NCI-H1436 (cell line): ENCODE data around the gene FHIT.

Experiments
- DNase-seq: peaks from one replicate; lab custom pipeline; 2025; lab: John Stamatoyannopoulos, UW

Gene FHIT

DNA sequence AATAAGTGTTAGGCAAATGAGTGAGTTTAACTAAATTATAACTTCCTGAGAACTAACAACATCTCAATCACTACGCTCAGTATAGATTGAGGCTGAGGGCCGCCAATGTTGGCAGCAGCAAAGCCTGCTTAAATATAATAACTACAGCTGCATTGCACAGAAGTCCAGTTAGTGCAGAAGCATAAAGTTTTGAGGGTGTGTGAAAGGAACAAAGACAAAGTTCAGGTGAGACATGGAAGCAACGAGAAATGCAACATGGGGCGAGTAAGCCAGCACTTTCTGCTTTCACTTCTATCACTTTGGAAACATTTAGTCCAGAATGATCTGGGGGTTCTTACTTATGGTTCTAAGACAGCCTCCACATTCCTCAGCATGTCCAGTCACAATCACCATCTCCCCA is 1149.1 kb downstream of the FHIT start:
- no peak for DNase-seq

DNA sequence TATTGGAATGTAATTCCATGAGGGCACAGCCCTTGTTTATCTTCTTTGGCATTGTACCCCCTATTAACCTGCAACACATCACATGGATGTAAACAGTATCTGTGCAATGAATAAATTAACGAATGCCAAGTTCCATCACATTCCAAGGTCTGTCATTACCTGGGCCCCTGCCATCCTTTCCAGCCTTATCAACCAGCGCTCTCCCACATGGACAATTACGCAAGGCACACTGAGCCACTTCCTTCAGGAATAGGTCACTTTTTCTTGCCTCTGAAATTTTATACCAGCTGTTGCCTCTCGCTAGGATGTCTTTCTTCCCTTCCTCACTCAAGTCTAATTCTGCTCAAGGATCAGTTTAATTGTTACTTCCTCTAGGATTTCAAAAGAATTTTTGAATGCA is 1149.6 kb downstream of the FHIT start:
- DNase-seq, result no peak

DNA sequence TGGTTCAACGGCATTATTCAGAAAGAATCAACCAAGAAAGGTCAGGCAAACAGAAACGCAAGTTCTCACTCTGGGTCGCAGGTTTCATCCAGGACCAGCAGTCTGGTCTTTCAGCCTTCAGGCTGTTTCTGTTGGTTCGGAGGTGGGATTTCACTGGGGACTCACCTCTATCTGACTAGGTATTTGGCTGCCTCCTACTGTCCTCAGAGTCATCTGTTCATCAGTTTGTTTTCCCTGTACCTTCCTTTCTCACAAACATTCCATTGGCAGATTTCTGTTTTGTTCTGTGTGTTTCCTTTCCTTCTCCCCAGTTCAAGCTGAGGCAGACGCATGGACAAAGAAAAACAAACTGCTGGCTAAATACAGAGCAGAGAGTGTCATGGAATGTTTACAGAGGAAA is 1154.8 kb downstream of the FHIT start:
- DNase-seq, result no peak

DNA sequence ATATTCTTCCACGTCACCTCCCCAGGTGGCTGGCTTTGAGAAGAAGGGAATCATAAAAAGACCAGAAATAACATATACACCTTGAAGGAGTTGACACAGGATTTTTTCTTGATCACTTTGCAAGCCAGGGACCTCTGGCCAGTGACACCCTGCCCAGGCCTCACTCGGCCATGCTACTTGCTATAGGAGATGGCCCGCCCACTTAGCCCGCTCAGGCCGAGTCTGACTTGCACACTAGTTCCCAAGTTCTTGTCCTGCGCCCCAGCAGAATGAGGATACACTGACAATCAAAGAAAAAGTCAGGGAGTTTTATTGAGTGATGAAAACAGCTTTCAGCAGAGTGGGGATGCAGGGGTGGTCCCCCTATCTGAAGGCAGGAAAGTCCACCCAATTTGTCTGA is 1155.3 kb downstream of the FHIT start:
- no peak for DNase-seq

DNA sequence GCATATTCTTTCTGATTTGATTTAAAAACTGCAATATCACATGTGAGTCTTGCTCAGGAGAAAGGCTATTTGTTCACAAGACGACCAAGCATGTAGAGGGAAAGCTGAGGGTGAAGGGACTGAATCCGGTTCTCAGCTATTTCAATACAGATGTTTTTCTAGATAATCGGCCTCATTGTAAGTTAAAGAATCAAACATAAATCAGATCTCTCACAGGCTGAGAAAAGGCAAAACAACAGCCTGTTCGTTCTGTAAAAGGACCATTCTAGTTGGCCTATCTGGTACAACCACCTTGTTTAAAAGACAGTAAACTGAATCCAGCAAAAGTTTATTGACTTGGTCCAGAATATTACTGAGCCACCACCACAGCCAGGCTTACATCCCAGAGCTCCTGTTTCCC is 1155.7 kb downstream of the FHIT start:
- no peak for DNase-seq

DNA sequence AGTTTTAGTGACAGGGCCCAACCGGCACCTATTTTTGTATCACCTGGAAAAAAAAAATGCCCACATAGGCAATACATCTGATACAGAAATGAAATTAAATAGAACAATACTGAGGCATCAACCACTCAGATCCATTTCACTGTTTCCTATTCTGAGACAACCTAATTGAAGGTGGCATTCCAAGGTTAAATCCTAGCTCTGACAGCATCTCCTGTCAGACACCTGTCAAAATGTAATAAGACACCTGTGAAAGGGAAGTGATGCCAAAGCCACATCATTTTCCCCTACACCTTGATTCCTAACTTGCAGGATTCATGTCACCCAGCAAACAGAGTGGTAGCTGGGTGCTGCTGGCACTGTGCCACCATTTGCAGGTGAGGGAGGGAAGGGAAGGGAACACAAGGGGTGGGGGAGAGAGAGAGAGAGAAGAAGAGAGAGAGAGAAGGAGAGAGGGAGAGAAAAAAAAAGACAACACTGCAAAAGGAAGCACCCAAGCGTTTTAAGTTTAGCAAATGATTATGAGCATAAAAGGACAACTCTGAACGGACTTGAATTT is 1156.8 kb downstream of the FHIT start:
- DNase-seq, result peak; percentile 18

DNA sequence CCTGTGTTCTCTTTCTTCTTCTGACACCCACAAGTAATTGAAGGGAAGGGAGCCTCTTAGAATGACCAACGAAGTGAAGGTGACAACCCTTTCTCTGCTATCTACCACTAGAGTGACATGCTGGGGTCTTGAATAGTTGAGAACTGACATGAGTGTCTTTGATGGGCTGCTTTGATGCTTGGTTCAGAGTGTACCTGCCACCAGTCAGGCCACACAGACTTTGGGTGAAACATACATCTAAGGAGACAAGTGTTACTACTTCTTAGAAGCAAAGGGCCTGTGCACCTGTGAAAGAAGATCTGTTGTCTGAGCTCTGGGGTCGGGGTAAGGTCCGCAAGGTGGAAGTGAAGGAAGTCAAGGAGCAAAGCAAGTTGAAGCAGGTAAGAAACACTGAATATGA is 1160.7 kb downstream of the FHIT start:
- no peak for DNase-seq

DNA sequence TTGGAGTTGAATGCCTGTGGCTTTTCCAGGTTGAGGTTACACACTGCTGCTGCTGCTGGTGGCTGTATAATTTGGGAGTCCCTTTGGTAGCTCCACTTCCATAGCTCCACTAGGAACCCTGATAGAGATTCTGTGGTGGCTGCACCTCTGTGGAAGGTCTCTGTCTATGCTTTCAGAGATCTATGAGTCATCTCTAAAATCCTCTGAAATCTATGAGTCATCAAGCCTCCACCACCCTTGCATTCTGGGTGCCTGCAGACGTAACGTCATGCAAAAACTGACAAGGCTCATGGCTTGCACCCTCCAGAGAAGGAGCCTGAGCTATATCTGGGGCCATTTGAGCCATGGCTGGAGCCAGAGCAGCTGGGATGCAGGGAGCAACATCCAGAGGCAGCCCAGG is 1164.4 kb downstream of the FHIT start:
- DNase-seq, result no peak

DNA sequence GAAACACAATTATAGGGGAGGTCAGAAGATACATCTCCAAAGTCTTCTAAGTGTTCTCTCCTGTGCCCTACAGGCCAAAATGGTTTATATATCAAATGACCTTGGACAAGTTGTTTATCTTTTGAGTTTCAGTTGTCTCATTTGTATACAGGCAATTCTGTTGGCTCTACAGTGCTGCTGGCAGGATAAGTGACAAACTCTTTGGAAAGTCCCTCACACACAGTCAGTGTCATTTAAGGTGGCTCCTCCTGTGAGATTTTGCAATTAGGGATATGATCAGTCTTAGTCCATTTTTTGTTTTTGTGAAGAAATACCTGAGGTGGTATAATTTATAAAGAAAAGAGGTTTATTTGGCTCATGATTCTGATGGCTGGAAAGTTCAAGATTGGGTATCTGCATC is 1165.6 kb downstream of the FHIT start:
- no peak for DNase-seq

DNA sequence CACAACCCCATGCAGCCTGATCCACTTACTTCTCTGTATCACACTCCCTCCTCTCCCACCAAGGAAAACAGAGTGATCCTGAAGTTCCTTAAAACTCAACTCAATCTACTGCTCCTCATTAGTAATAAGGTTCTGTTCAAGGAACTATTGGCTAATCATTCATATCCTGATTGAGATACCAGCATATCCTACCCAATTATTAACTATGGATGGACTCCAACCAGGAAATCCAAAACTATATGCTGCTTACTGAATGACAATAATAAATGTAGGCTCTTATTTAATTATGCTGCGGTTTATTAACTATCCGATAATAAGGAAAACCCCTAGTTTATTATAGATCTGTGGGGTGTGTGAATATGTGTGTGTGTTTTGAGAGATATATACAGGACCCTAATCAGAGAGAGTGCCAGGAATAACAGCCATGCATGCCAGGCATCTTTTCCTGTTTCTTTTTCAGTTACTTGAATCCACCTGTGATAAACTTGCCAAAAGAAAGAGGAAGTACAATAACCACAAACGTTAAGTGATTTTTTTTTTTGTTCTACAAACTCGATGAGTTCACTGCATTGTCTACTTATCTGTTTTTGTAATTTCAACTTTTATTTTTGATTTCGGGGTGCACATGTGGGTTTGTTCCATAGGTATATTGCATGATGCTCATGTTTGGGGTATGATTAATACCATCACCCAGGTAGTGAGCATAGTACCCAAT is 1169.7 kb downstream of the FHIT start:
- no peak for DNase-seq

DNA sequence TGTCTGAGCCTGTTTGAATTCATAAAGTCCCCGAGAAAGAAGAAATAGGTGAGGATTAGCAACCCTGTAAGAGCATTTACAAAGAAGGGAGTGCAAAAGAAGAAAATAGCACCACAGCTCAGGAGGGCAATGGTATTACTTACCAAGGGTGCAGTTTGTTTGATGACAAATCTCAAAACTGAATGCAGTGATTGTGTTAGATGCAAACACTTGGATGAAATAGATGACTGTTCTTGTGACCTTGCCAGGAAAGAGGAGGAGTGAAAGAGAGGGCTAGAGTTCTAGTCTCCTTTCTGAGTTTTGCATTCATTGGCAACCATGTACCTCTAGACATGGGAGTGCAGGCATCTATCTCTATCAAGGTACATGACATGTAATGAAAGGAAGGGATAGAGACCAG is 1170.6 kb downstream of the FHIT start:
- DNase-seq, result no peak

DNA sequence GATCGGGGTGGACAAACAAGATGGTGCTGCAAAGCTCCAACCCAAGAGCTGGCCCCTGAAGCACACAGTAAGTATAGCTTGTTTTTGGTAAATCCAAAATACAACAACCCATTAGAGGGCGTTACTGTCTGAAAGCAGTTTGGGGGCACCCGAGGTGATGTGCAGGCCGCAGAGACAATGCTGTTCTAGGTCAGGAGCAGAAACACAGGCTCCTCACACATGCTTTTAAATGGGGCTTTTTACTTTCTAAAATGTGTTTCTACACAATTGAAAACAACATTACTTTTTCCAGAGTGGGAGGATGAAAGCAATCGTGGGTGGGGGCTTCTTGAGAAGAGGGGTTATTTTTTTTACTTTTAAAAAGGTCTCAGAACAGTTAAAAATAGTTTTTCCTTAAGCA is 1172.2 kb downstream of the FHIT start:
- DNase-seq, result no peak

DNA sequence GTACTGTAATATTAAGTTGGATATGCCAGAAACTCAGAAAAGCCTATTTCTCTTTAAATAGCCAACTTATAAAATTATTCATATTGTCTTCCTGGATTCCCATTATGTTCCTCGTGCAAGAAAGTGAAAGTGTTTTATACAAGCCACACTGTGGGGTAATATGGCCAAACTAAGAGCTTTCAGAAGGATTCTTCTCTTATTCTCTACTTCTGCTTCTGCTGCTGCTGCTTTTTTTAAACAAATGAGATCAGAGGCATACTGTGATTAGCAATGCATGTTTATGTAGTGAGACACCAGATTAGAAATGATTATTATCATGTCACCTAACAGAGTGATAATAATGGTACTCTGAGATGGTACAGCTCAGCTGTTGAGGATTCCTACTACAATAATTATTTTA is 1174.9 kb downstream of the FHIT start:
- no peak for DNase-seq

DNA sequence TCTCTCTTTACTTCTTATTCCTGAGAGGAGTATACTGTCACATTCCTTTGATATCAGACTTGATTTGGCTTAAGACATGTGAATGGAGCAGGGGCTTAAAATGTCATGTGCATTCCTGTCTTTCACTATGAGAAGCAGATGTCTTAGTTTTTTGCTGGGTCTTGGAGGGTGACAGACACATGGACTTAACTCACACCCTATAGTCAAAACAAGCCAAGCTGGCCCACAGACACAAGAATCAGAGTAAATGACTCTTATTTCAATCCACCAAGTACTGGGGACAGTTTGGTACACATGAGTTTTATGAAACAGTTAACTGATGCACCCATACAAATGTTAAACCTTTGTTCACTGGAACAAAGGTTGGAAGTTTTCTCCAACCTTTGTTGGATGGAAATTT is 1177.3 kb downstream of the FHIT start:
- DNase-seq, result no peak

DNA sequence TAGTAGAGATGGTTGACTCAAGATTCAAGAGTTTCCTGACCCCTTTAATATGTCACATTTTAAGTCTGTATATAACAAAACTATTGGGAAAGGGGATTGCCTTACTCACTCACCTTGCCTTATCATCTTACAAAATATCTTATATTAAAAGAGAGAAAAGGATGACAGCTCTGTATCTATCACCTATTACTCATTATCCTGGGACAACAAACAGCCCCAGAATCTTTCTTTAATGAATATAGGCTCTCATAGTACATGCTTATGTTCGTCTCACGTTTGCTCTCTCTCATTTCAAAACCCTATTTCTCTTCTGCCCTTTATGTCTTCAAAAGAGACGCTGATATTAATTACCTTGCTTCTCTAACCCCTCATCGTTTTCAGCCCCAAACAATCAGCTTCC is 1178.0 kb downstream of the FHIT start:
- no peak for DNase-seq

DNA sequence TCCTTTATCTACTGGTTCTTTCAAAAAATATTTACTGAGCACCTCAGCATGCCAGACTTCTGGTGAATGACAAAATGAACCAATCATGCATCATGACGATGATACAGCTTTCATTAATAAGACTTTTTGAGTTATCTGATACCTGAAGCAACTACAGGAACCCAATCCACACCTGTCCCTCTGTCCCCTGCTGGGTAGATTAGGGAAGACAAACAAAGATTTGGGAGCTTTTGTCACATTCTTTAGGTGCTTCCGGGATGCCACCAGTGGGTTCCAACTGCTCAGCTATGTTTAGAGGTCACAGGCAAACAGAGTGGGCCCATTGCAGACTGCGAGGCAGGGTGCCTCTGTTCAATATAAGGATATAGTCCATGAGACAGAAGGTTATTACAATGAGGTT is 1180.9 kb downstream of the FHIT start:
- no peak for DNase-seq

DNA sequence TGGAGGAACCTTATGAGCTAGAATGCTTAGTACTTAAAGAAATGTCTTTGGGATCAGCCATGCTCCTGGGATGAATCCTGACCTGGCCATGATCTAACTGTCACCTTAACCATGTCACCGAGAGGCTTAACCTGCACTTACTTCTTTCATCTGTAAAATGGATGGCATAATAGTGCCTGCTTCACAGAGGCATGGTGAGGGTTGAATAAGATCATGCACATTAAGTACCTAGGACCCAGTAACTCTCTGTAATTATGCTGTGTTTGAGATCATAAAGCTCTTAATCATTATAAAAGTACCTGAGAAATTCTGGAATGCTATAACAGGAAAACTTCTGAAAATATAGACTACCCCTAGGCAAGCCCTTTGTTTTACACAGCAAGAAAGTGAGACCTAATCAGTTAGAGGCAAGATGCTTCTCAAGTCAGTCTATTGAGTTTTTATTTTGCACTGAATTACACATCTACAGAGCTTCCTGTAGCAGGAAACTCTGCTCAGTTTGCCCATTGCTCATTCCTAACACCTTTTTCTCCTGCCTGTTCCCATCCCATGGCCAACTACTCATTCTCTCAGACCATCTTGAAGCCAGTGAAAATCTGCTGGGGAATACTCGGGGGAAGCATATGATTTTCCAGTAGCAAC is 1185.9 kb downstream of the FHIT start:
- DNase-seq, result no peak

DNA sequence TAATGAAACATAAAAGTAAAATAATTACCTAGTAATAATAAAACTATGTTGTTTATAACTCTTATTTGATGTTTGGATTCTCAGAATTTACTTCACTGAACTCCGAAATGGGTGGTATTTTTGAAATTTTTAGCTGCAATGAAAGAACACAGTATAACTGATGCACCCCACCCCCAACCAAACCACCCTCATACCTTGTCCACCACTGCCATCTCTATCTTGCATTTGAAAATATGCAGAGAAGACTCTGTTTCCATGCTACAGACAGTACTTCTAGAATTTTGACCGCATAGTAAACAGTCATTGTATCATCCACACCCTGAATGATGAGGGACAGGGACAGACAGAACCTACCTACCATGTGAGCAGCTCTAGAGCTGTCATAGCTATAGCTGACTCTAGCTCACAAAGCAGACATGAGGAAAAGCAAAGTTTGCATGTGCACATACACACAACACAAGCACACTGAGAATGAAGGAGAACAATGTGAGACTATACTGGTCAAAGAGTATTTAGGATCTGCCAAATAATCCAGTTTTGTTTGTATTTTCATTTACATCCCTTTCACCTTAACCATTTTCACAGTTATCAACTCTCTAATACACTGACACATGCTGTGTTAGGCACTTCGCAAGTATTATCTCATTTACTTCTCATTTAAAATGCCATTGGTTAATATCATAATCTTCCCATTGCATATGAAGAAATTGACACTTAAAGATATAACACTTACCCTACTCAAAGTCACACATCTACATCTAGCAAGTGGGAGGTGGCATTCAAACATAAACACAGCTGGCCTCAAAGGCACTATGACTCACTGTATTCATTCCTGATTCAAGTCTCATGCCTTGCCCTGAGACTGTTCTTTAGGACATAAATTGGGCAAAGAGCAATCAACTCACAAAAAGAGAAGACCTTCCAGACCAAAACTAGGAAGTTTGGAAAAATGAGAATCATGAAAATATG is 1186.8 kb downstream of the FHIT start:
- no peak for DNase-seq

DNA sequence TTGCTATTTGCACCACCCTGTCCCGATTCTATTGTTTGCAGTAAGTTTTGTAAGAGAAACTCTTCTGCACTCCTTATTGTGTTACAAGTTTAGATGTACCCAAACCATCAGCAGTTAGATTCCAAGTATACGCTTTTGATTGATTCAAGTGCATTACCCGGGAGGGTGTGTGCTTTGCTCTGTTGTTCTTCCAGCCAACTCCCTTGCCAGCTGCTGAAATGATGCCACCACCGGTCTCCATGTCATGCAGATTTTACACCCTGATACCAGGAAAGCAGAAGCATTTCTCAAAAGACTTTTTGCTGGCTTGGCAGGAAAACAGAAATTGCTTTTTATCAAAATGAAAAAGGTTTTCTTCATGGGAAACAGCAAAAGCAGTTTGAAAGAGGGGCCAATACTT is 1194.8 kb downstream of the FHIT start:
- no peak for DNase-seq

DNA sequence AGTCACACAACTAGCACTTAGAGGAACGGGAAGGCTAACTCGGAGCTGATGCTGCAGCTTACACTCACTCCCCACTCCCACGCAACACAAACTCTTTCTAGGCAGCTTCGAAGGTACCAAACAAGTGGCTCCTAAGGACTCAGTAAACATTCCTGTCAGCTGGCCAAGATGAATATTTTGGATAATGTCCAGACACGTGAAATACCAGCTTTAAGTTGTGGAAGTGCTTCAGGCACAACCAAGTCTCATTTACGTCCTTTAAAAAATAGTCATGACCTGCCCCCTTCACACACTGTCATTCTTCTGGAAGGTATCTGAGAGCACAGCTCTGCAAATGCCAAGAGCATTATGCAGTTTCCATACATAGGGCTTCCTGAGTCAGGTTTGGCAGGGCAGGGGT is 1195.5 kb downstream of the FHIT start:
- no peak for DNase-seq

DNA sequence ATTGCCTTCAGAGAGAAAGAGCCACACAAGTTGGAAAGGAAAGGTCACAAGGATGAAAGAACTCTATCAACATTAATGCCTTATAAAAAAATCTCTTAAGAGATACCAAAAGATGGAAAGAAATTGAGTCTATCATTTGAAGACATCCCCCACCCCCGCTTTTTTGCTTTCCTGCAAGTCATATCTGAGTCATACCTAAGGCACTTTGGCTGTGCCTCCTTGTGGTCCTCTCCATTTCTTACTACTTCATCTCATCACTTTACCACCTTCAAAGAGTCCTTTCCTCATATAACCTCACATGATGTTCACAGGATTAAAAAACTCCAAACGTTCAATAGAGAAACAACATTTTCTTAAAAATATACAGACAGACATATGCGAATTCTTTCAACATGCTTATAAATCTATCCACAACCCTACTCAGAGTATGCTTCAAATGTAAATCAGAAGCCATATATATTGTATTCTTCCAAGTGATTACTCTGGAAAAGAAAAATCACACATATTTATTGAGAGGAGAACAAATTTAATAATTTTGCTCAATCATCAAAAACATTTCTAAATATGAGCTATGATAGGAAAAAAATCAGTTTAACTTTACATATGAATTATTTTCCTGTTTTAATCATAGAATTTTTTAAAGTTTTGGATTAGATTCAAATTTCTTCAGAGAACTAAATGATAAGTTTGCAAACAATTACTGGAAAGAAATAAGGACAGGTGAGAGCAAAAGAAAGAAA is 1197.6 kb downstream of the FHIT start:
- no peak for DNase-seq

DNA sequence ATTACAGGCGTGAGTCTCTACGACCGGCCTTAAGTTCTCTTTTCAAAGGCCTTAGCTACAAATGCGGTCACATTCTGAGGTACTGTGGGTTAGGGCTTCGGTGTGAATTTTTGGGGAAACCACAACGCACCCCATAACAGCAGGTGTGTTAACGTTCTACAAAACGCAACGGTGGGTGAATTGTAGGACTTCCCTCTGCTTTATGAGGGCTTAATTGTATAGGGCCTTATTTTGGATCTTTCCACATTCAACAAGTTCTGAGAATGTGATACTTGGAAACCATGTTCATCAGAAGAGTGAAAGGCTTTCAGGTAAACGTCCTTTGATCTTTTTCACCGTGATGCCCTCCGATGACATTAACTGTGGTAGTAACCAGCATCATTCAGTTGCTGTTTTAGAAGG is 1202.8 kb downstream of the FHIT start:
- no peak for DNase-seq
